Stimulated activated CD8-positive, alpha-beta memory T cell treated with anti-CD3 and anti-CD28 coated beads, Interleukin-7, amount 100 ng/mL, for 48 hours (primary cell): ENCODE data around the gene FAM43B.
A peak's percentile ranks its signal among the peaks of the same experiment; 100 is the strongest.

Experiments
- DNase-seq, 2 donors: peaks; one replicate each; pipeline ENCODE4 v3.0.0-alpha.2; 2020; ENCODE audit warnings: low read depth in 1 of 2; ENCODE audit errors: extremely low read depth in 1 of 2

Gene FAM43B

GRCh38 chr1:20546637-20547036 lies 5.7 kb upstream of the FAM43B start:
- no peak for DNase-seq

- DNase-seq = no peak
Observed at GRCh38 chr1:20551161-20551560, 1.2 kb upstream of the FAM43B start.

GRCh38 chr1:20552728-20553445 lies 514 bp downstream of the FAM43B start:
- no peak for DNase-seq

- no peak for DNase-seq
Observed at GRCh38 chr1:20555025-20555757, 2.8 kb downstream of the FAM43B start.

- no peak for DNase-seq
Observed at GRCh38 chr1:20555758-20556120, 3.4 kb downstream of the FAM43B start.

GRCh38 chr1:20558191-20558590 lies 5.8 kb downstream of the FAM43B start:
- DNase-seq = no peak

- no peak for DNase-seq
Observed at GRCh38 chr1:20560966-20561365, 8.6 kb downstream of the FAM43B start.

- DNase-seq = no peak
Observed at GRCh38 chr1:20565234-20565633, 12.9 kb downstream of the FAM43B start.

GRCh38 chr1:20569523-20570098 lies 17.2 kb downstream of the FAM43B start:
- DNase-seq = no peak

GRCh38 chr1:20571427-20571826 lies 19.1 kb downstream of the FAM43B start:
- DNase-seq = no peak

GRCh38 chr1:20573987-20574386 lies 21.6 kb downstream of the FAM43B start:
- no peak for DNase-seq

GRCh38 chr1:20574686-20575540 lies 22.5 kb downstream of the FAM43B start:
- DNase-seq = peak; percentile 39 to 64

GRCh38 chr1:20575541-20576336 lies 23.4 kb downstream of the FAM43B start:
- no peak for DNase-seq

GRCh38 chr1:20578062-20578461 lies 25.7 kb downstream of the FAM43B start:
- no peak for DNase-seq

- DNase-seq = no peak
Observed at GRCh38 chr1:20578721-20579395, 26.5 kb downstream of the FAM43B start.

GRCh38 chr1:20584890-20585289 lies 32.5 kb downstream of the FAM43B start:
- DNase-seq = no peak

- no peak for DNase-seq
Observed at GRCh38 chr1:20586953-20587660, 34.7 kb downstream of the FAM43B start.

- no peak for DNase-seq
Observed at GRCh38 chr1:20587661-20588053, 35.3 kb downstream of the FAM43B start.

GRCh38 chr1:20588634-20589225 lies 36.4 kb downstream of the FAM43B start, which contains the start of gene CDA:
Gene CDA, plus strand, starts transcription at chr1:20589097. Its CDS starts 33 bp downstream, at chr1:20589130.
- DNase-seq = no peak
